Neural cell (in vitro differentiated cells): ENCODE results near the gene PC. TPM values are rescaled to one million over a fixed set of nuclear protein-coding genes. Genes with fewer than 3 reads are reported as not detected.

ENCODE experiments used
- H2AFZ ChIP-seq: fragments of 200-600, 300-800 bp; sonication (generic), shearing (Covaris generic); 2 replicates; pipeline ENCODE4 v1.6.0; 2014; ENCODE audit warnings: low read depth, mild to moderate bottlenecking, antibody characterized with exemption, low read length, moderate library complexity
- H3F3A ChIP-seq: fragments of 200-600 bp; shearing (Covaris generic); 2 replicates; pipeline ENCODE4 v1.6.1; 2016; ENCODE audit warnings: mild to moderate bottlenecking, moderate library complexity, mixed read lengths, antibody characterized with exemption, low read length; ENCODE audit not compliant: insufficient read depth, poor library complexity, severe bottlenecking
- H3K27ac ChIP-seq: fragments of 200-600, 300-800 bp; sonication (generic), shearing (Covaris generic); 2 replicates; pipeline ENCODE4 v1.5.1; 2014; ENCODE audit warnings: mild to moderate bottlenecking, low read length, moderate library complexity
- H3K27me3 ChIP-seq: fragments of 300-800, 200-600 bp; sonication (generic), shearing (Covaris generic); 2 replicates; pipeline ENCODE4 v1.6.0; 2014; ENCODE audit warnings: mild to moderate bottlenecking, low read depth, low read length, moderate library complexity; ENCODE audit not compliant: insufficient read depth
- H3K36me3 ChIP-seq: fragments of 300-800, 200-600 bp; sonication (generic), shearing (Covaris generic); 2 replicates; pipeline ENCODE4 v1.5.1; 2014; ENCODE audit warnings: mild to moderate bottlenecking, antibody characterized with exemption, low read length, moderate library complexity; ENCODE audit not compliant: insufficient read depth
- H3K4me2 ChIP-seq: fragments of 300-800, 200-600 bp; sonication (generic), shearing (Covaris generic); 2 replicates; pipeline ENCODE4 v1.6.0; 2014; ENCODE audit warnings: mild to moderate bottlenecking, low read length
- H3K4me3 ChIP-seq: fragments of 300-800, 200-600 bp; sonication (generic), shearing (Covaris generic); 2 replicates; pipeline ENCODE4 v1.5.1; 2014; ENCODE audit warnings: mild to moderate bottlenecking, low read length, moderate library complexity
- H3K79me2 ChIP-seq: fragments of 200-600 bp; shearing (Covaris generic); replicated peaks from 2 replicates; pipeline ENCODE4 v1.6.0; 2014; ENCODE audit warnings: mild to moderate bottlenecking, low read length, moderate library complexity; ENCODE audit not compliant: insufficient read depth
- H3K9ac ChIP-seq: fragments of 300-800, 200-600 bp; sonication (generic), shearing (Covaris generic); 2 replicates; pipeline ENCODE4 v1.6.1; 2016; ENCODE audit warnings: mild to moderate bottlenecking, low read length, mixed read lengths
- H3K9me2 ChIP-seq: fragments of 200-600 bp; shearing (Covaris generic); 2 replicates; pipeline ENCODE4 v1.6.1; 2016; ENCODE audit warnings: mild to moderate bottlenecking, low read length, mixed read lengths; ENCODE audit not compliant: insufficient read depth
- H3K9me3 ChIP-seq: fragments of 200-600, 300-800 bp; sonication (generic), shearing (Covaris generic); 2 replicates; pipeline ENCODE4 v1.6.1; 2016; ENCODE audit warnings: mild to moderate bottlenecking, mixed run types, low read length, moderate library complexity, mixed read lengths
- H4K20me1 ChIP-seq: fragments of 200-600 bp; shearing (Covaris generic); 2 replicates; pipeline ENCODE4 v1.6.1; 2016; ENCODE audit warnings: mild to moderate bottlenecking, mixed run types; ENCODE audit not compliant: insufficient read depth
- CTCF ChIP-seq: fragments of 450-650 bp; IDR thresholded peaks from 2 replicates; pipeline ENCODE4 v1.5.1; 2014; ENCODE audit warnings: antibody characterized with exemption, mild to moderate bottlenecking, moderate library complexity; ENCODE audit not compliant: poor library complexity, severe bottlenecking
- EP300 ChIP-seq: fragments of 450-650 bp; conservative IDR thresholded peaks from 2 replicates; pipeline ENCODE4 v1.6.1; 2014; ENCODE audit warnings: antibody characterized with exemption, mild to moderate bottlenecking, moderate library complexity; ENCODE audit not compliant: poor library complexity, severe bottlenecking
- EZH2 ChIP-seq: fragments of 200-600, 300-800 bp; shearing (Covaris generic), sonication (generic); IDR thresholded peaks from 2 replicates; pipeline ENCODE4 v1.6.1; 2014; ENCODE audit warnings: antibody characterized with exemption, low read length, borderline replicate concordance, mild to moderate bottlenecking; ENCODE audit not compliant: insufficient read depth, poor library complexity, severe bottlenecking
- MXI1 ChIP-seq: fragments of 450-650 bp; conservative IDR thresholded peaks from 2 replicates; pipeline ENCODE4 v1.6.1; 2014; ENCODE audit warnings: antibody characterized with exemption, mild to moderate bottlenecking; ENCODE audit not compliant: poor library complexity, severe bottlenecking
- POLR2AphosphoS5 ChIP-seq: IDR thresholded peaks from 2 replicates; pipeline ENCODE4 v1.6.1; 2012
- RAD21 ChIP-seq: fragments of 450-650 bp; conservative IDR thresholded peaks from 2 replicates; pipeline ENCODE4 v1.6.1; 2014; ENCODE audit warnings: antibody characterized with exemption, mild to moderate bottlenecking, moderate library complexity
- REST ChIP-seq: IDR thresholded peaks from 2 replicates; pipeline ENCODE4 v1.6.1; 2012; ENCODE audit warnings: borderline replicate concordance
- SMC3 ChIP-seq: fragments of 450-650 bp; conservative IDR thresholded peaks from 2 replicates; pipeline ENCODE4 v1.6.1; 2014; ENCODE audit warnings: antibody characterized with exemption, mild to moderate bottlenecking, moderate library complexity; ENCODE audit not compliant: poor library complexity
- TAF1 ChIP-seq: IDR thresholded peaks from 2 replicates; pipeline ENCODE4 v1.6.1; 2012; ENCODE audit warnings: low read depth
- polyA plus RNA-seq: library from polyadenylated mRNA; depleted of rRNA; stranded (reverse); fragments of >200 nt; gene quantifications from 2 replicates; pipeline ENCODE4 v1.2.3, GENCODE V29; 2014

PC gene
- polyA plus RNA-seq, 1 donor from 2014 or later = 8.9 TPM

- H3K79me2 ChIP-seq = no peaks in the 10 kb centered on the region
- H4K20me1 ChIP-seq = no peaks in the 10 kb centered on the region
- H3K9me3 ChIP-seq = no peaks in the 10 kb centered on the region
- TF ChIP-seq POLR2AphosphoS5 (no peak), REST (no peak), SMC3 (no peak)
- H3K27ac ChIP-seq = no peak overlapping the region
- H3K27me3 ChIP-seq = no peaks in the 10 kb centered on the region
- H3K9me2 ChIP-seq = no peaks in the 10 kb centered on the region
- H3K9ac ChIP-seq = no peak overlapping the region
- no peak overlapping the region for H2AFZ ChIP-seq
- H3K4me2 ChIP-seq = no peak overlapping the region
- H3K4me3 ChIP-seq = no peak overlapping the region
- no peaks in the 10 kb centered on the region for H3F3A ChIP-seq
- no peaks in the 10 kb centered on the region for H3K36me3 ChIP-seq
Measured at GRCh38 chr11:66886671-66887221, 71.4 kb downstream of the PC start.

GRCh38 chr11:66885950-66886440 is 72.2 kb downstream of the PC start:
- Histone ChIP-seq H3K79me2 (no peaks in the 10 kb centered on the region), H3K4me3 (no peak overlapping the region), H3K4me2 (no peak overlapping the region), H3K9me3 (no peaks in the 10 kb centered on the region), H4K20me1 (no peaks in the 10 kb centered on the region), H3K27ac (no peak overlapping the region), H2AFZ (no peak overlapping the region), H3K27me3 (no peaks in the 10 kb centered on the region), H3F3A (no peaks in the 10 kb centered on the region), H3K9ac (no peak overlapping the region), H3K36me3 (no peaks in the 10 kb centered on the region), H3K9me2 (no peaks in the 10 kb centered on the region)
- TF ChIP-seq SMC3 (no peak), MXI1 (no peak), CTCF (no peak), EP300 (no peak), TAF1 (no peak), RAD21 (no peak), EZH2 (no peak)

- Histone ChIP-seq H3K9ac (no peak overlapping the region), H3K27ac (no peak overlapping the region), H3K9me3 (no peaks in the 10 kb centered on the region), H3K27me3 (no peaks in the 10 kb centered on the region), H2AFZ (no peak overlapping the region), H3F3A (no peaks in the 10 kb centered on the region), H3K36me3 (no peaks in the 10 kb centered on the region), H3K4me3 (no peak overlapping the region), H3K9me2 (no peaks in the 10 kb centered on the region), H4K20me1 (no peaks in the 10 kb centered on the region), H3K79me2 (no peaks in the 10 kb centered on the region), H3K4me2 (no peak overlapping the region)
- no peak for TF ChIP-seq MXI1
- TF ChIP-seq EP300 = no peak
- TF ChIP-seq RAD21 = no peak
- no peak for TF ChIP-seq EZH2
- no peak for TF ChIP-seq REST
- TF ChIP-seq SMC3 = no peak
- no peak for TF ChIP-seq POLR2AphosphoS5
- no peak for TF ChIP-seq TAF1
- no peak for TF ChIP-seq CTCF
Measured at GRCh38 chr11:66885469-66885868, 72.7 kb downstream of the PC start.
